Liver (tissue), 9 donors: ENCODE results near the gene AP4E1. TPM values are rescaled to one million over a fixed set of nuclear protein-coding genes. Genes with fewer than 3 reads are reported as not detected.

ENCODE experiments used
- DNase-seq: peaks from one replicate; pipeline ENCODE4 v3.0.0-alpha.2; 2017; ENCODE audit warnings: low spot score
- H3K27ac ChIP-seq, 2 donors: one replicate each; pipeline ENCODE4 v1.7.0; 2013; ENCODE audit warnings: inconsistent platforms in 2 of 2, low read length in 2 of 2, control low read depth in 1 of 2, low read depth in 1 of 2, mild to moderate bottlenecking in 1 of 2
- H3K27me3 ChIP-seq, 4 donors: one replicate each; pipeline versions ENCODE4 v1.6.1 to v1.7.0; 2013; ENCODE audit warnings: low read length in 3 of 4, inconsistent platforms in 1 of 4, mild to moderate bottlenecking in 1 of 4, moderate library complexity in 1 of 4; ENCODE audit not compliant: control insufficient read depth in 4 of 4, insufficient read depth in 4 of 4
- H3K36me3 ChIP-seq, 4 donors: one replicate each; pipeline versions ENCODE4 v1.6.1 to v1.7.0; 2013; ENCODE audit warnings: low read length in 3 of 4, mild to moderate bottlenecking in 3 of 4, low read depth in 1 of 4, moderate library complexity in 1 of 4; ENCODE audit not compliant: control insufficient read depth in 4 of 4, insufficient read depth in 3 of 4
- H3K4me1 ChIP-seq, 4 donors: one replicate each; pipeline versions ENCODE4 v1.6.1 to v1.7.0; 2013; ENCODE audit warnings: low read length in 3 of 4, mild to moderate bottlenecking in 3 of 4, moderate library complexity in 1 of 4; ENCODE audit not compliant: control insufficient read depth in 4 of 4, insufficient read depth in 4 of 4
- H3K4me3 ChIP-seq, 3 donors: one replicate each; pipeline versions ENCODE4 v1.6.1 to v1.7.0; 2013; ENCODE audit warnings: low read length in 3 of 3, control low read depth in 1 of 3, low read depth in 1 of 3, mild to moderate bottlenecking in 1 of 3
- H3K9ac ChIP-seq, 2 donors: one replicate each; pipeline ENCODE4 v1.7.0; 2013; ENCODE audit warnings: low read length in 2 of 2, mild to moderate bottlenecking in 2 of 2, moderate library complexity in 2 of 2, control low read depth in 1 of 2, low read depth in 1 of 2
- H3K9me3 ChIP-seq, 4 donors: one replicate each; pipeline versions ENCODE4 v1.6.1 to v1.7.0; 2013; ENCODE audit warnings: low read length in 3 of 4; ENCODE audit not compliant: control insufficient read depth in 4 of 4
- ATF3 ChIP-seq: IDR thresholded peaks from 2 replicates; pipeline ENCODE4 v1.6.1; 2016; ENCODE audit warnings: antibody characterized with exemption
- CTCF ChIP-seq: fragments of 150-350 bp; IDR thresholded peaks from 2 replicates; pipeline ENCODE4 v1.5.1; 2017; ENCODE audit warnings: improper control_type of control experiment, low read depth, low read length; ENCODE audit not compliant: missing input control
- EGR1 ChIP-seq, 2 donors: IDR thresholded peaks; 2 replicates each; pipeline ENCODE4 v1.6.1; 2016 to 2018; ENCODE audit warnings: antibody characterized with exemption in 2 of 2, low read depth in 2 of 2
- FOXA1 ChIP-seq: IDR thresholded peaks from 2 replicates; pipeline ENCODE4 v1.6.1; 2016; ENCODE audit warnings: antibody characterized with exemption
- FOXA2 ChIP-seq: IDR thresholded peaks from 2 replicates; pipeline ENCODE4 v1.6.1; 2016; ENCODE audit warnings: antibody characterized with exemption
- GABPA ChIP-seq, 2 donors: IDR thresholded peaks in 1 of 2; conservative IDR thresholded peaks in 1 of 2; 2 replicates each; pipeline ENCODE4 v1.6.1; 2016; ENCODE audit warnings: antibody characterized with exemption in 2 of 2, mild to moderate bottlenecking in 1 of 2, moderate library complexity in 1 of 2
- HNF4A ChIP-seq, 2 donors: conservative IDR thresholded peaks; 2 replicates each; pipeline ENCODE4 v1.6.1; 2016; ENCODE audit warnings: antibody characterized with exemption in 2 of 2, mild to moderate bottlenecking in 2 of 2
- HNF4G ChIP-seq: IDR thresholded peaks from 2 replicates; pipeline ENCODE4 v1.6.1; 2016; ENCODE audit warnings: antibody characterized with exemption
- JUND ChIP-seq, 2 donors: IDR thresholded peaks; 2 replicates each; pipeline ENCODE4 v1.6.1; 2016; ENCODE audit warnings: antibody characterized with exemption in 2 of 2
- MAX ChIP-seq: IDR thresholded peaks from 2 replicates; pipeline ENCODE4 v1.6.1; 2016; ENCODE audit warnings: antibody characterized with exemption
- NR2F2 ChIP-seq: IDR thresholded peaks from 2 replicates; pipeline ENCODE4 v1.6.1; 2016; ENCODE audit warnings: antibody characterized with exemption
- RAD21 ChIP-seq, 2 donors: IDR thresholded peaks; 2 replicates each; pipeline ENCODE4 v1.6.1; 2016; ENCODE audit warnings: antibody characterized with exemption in 2 of 2, mild to moderate bottlenecking in 2 of 2
- REST ChIP-seq: IDR thresholded peaks from 2 replicates; pipeline ENCODE4 v1.6.1; 2016; ENCODE audit warnings: antibody characterized with exemption, mild to moderate bottlenecking
- RXRA ChIP-seq, 2 donors: IDR thresholded peaks; 2 replicates each; pipeline ENCODE4 v1.6.1; 2017 to 2018; ENCODE audit warnings: antibody characterized with exemption in 2 of 2, mild to moderate bottlenecking in 1 of 2
- SP1 ChIP-seq: IDR thresholded peaks from 2 replicates; pipeline ENCODE4 v1.6.1; 2018; ENCODE audit warnings: antibody characterized with exemption, mild to moderate bottlenecking
- TAF1 ChIP-seq: conservative IDR thresholded peaks from 2 replicates; pipeline ENCODE4 v1.6.1; 2016; ENCODE audit warnings: antibody characterized with exemption, mild to moderate bottlenecking
- YY1 ChIP-seq: IDR thresholded peaks from 2 replicates; pipeline ENCODE4 v1.6.1; 2016; ENCODE audit warnings: antibody characterized with exemption, mild to moderate bottlenecking
- ZBTB33 ChIP-seq: IDR thresholded peaks from 2 replicates; pipeline ENCODE4 v1.6.1; 2016; ENCODE audit warnings: antibody characterized with exemption
- WGBS: extraction: QIAGEN DNeasy Blood & Tissue Kit; methylation state at CpG from one replicate; pipeline ENCODE4 v1.1.7; 2013; 5-methylcytosine and 5-hydroxymethylcytosine counted together
- polyA plus RNA-seq, 2 donors: library from polyadenylated mRNA; stranded (reverse) in 1 of 2; unstranded in 1 of 2; fragments of 200-250 nt in 1 of 2; fragments of >200 nt in 1 of 2; fragmentation: Nextera tagmentation in 1 of 2; extraction: Ambion mirVana in 1 of 2; gene quantifications; one replicate each; pipeline versions ENCODE4 v1.2.1 to v1.2.3, GENCODE V29; 2013 to 2015
- total RNA-seq, 2 donors: library from RNA; depleted of rRNA; stranded (reverse); fragments of >200 nt; gene quantifications; one replicate each; pipeline ENCODE4 v1.2.3, GENCODE V29; 2014
- donor health status: healthy.
- donor health status: healthy.
- donor health status: healthy.
- donor health status: healthy.
- donor health status: healthy.

Gene AP4E1
- total and polyA plus RNA-seq, 4 donors: 1.3 to 10.2 (median 4.6) TPM

GRCh38 chr15:51049081-51049480 is 140.6 kb downstream of the AP4E1 start:
- Histone ChIP-seq H3K36me3 (no peaks in the 10 kb centered on the region), H3K27ac (no peak overlapping the region), H3K4me1 (peaks cover 8 to 23% (median 16%) of the 10 kb centered on the region in 4 donors), H3K9me3 (no peaks in the 10 kb centered on the region), H3K4me3 (no peak overlapping the region), H3K9ac (no peak overlapping the region), H3K27me3 (no peaks in the 10 kb centered on the region)
- TF ChIP-seq FOXA2: no peak
- no peak for TF ChIP-seq ZBTB33
- no peak for TF ChIP-seq YY1
- no peak for TF ChIP-seq REST
- no peak for TF ChIP-seq RXRA (IDR thresholded peaks at IDR 0.05)
- TF ChIP-seq TAF1: no peak
- TF ChIP-seq ATF3: no peak
- no peak for TF ChIP-seq HNF4A (conservative IDR thresholded peaks at IDR 0.05)
- no peak for TF ChIP-seq SP1
- no peak for TF ChIP-seq GABPA (IDR thresholded peaks at IDR 0.05 in 1 of 2, conservative IDR thresholded peaks at IDR 0.05 in 1 of 2)
- TF ChIP-seq CTCF: no peak
- TF ChIP-seq FOXA1: no peak
- TF ChIP-seq EGR1 (IDR thresholded peaks at IDR 0.05; ENCODE audit: low read depth in 2 of 2): no peak
- WGBS: 91% methylated on average over 2 of the region's 2 CpGs
- no peak for DNase-seq

- 69% methylated on average over 3 of the region's 3 CpGs for WGBS
- Histone ChIP-seq H3K4me1 (peaks cover 8 to 16% (median 13%) of the 10 kb centered on the region in 4 donors), H3K27me3 (no peaks in the 10 kb centered on the region), H3K9me3 (no peaks in the 10 kb centered on the region), H3K36me3 (no peaks in the 10 kb centered on the region), H3K4me3 (no peak overlapping the region), H3K9ac (no peak overlapping the region), H3K27ac (no peak overlapping the region)
- no peak for DNase-seq
- no peak for TF ChIP-seq REST
- no peak for TF ChIP-seq FOXA1
- TF ChIP-seq MAX: no peak
- no peak for TF ChIP-seq TAF1
- no peak for TF ChIP-seq RAD21 (IDR thresholded peaks at IDR 0.05)
- no peak for TF ChIP-seq HNF4A (conservative IDR thresholded peaks at IDR 0.05)
- TF ChIP-seq HNF4G: no peak
- no peak for TF ChIP-seq JUND (IDR thresholded peaks at IDR 0.05)
- TF ChIP-seq EGR1 (IDR thresholded peaks at IDR 0.05; ENCODE audit: low read depth in 2 of 2): no peak
- TF ChIP-seq GABPA (IDR thresholded peaks at IDR 0.05 in 1 of 2, conservative IDR thresholded peaks at IDR 0.05 in 1 of 2): no peak
- no peak for TF ChIP-seq NR2F2
Measured at GRCh38 chr15:51051776-51052175, 143.3 kb downstream of the AP4E1 start.
